GM19043 (cell line): ENCODE results near the gene TRANK1.

Experiments
- ATAC-seq: cut with Tn5 transposase; IDR thresholded peaks from one replicate; pipeline ENCODE4 v1.9.1; 2021; ENCODE audit warnings: low read depth; ENCODE audit not compliant: unreplicated experiment

The TRANK1 gene

DNA sequence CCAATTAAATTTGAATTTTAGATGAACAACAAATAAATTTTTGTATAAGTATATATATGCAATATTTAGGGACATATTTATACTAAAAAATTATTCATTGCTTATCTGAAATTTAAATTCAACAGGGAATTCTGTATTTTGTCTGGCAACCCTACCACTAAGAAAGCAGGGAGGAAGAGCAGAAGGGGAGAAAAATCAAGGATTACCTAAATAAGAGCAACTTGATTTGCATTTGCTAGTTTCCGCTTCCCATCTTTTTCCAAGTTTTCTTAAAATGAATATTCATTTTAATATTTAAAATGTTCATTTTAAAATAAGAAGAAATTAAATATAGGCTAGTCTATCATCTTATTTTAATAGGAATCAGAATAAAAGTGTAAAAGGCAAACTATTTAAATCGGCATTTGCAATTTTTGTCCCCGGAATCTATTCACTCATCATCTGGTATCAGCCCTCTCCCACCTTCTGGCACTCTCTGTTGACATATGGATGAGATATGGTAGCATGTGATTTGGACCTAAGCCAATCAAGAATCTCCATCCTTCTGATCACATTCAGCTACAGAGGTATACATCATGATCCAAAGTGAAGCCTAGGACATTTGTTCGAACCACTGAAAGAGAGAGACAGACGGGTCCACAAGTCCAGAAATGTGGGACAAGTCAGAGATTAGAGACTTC is 82.6 kb downstream of the TRANK1 start:
- ATAC-seq, result no peak

DNA sequence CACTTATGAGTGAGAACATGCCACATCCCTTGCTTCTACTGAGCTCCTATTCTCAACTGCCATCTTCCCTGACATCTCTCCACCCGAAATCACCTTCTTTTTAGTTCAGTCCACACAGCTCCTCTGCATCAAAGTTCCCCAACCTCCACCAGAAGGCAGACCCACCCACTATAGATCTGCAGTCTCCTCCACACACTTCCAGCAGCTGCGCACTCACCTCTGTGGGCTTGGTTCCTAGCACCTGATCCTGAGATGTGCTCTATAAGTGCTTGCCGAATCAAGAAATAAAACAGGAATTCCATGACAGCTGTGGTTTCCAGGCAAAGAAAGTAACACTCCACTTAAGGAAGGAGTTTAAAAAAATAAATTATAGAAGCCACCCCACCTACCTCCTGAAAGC is 85.4 kb downstream of the TRANK1 start:
- ATAC-seq, result no peak

DNA sequence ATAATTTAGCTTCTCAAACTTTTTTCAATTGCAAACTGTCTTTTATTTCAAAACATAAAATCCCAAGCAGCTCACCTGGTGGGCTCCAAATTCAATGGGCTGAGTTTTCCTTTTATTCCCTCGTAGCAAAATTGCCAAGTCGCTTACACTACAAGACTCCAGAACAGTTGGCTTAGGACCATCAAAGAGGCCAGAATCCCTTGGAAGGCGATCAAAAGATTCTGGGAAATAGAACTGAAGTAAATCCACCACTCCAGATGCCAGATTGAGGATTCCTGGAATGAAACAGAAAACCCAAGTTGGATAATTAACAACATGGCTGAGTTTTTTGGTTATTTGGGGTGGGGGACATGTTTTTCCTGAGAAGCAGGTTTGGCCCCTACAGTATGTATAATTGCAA is 92.8 kb downstream of the TRANK1 start:
- no peak for ATAC-seq

DNA sequence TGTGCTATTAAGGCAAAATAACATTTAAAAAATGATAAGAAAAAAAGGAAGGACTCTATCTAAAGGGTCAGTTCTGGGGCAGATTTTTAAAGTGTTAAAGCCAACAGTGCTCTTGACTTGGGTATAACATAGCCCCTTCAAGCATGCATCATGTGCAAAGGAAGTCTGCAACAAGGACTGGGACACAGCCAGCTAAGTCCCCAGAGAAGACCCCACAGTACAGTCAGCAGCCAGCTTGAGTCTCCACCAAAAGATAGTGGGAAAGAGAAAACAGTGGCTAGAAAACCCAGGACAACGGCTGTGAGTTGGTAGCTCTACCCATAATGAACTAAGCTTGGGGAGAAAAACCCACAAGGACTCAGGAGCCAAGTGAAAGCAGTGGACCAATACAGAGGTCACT is 94.1 kb downstream of the TRANK1 start:
- no peak for ATAC-seq

DNA sequence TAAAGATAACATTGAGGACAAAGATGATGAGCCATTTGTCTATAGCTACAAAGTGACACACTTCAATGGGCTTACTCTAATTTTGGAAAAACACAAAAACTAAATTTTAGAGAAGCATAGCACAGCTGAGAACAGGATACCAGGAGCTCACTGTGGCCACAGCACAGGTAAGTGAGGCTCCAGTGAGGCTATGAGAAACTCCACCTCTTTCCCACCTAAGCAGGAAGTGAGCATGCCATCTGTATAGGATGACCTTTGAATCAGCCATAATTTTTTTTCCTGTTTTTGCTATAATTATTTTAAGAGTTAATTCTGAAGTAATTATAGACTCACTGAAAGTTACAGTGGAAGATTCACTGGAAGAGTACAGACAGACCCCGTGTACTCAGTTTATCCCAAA is 98.4 kb downstream of the TRANK1 start:
- ATAC-seq, result no peak

DNA sequence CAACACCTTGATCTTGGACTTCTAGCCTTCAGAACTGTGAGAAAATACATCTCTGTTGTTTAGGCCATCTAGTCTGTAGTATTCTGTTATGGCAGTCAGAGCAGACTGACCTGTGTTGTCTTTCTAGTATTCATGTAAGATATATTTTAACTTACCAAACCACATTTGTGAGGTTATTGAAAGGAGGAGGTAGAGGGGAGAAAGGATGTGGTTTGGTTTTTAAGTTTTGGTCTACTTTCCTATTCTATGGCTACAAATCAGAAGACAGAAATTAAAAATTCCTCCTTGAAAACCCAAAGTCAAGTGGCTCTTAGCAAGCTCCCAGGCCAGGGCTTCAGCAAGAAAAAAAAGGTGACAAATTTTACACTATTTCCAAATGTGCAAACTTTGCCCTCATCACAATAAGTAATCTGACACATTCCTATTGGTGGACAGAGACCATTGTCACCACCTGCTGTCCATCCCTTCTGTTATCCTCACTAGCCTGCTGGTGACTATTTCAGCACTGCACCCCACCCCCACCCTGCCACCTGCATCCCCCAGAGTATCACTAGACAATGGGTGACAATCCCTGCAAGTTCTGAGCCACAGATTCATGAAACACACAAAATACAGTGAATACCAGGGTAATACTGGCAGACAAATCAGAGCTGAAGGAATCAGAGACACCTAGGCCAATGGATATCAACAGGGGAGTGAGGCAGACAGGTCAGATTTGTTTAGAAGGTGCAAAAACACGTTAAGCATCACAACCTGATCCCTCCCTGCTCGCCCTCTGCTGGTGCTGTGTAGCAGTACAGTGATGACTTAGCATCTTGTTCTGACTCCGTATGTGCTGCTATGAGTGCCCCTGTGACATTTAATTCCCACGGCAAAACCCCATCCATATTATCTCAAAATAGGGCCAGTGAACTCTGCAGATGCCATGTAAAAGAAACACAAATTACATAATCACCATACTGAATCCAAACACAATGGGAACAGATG is 101.5 kb downstream of the TRANK1 start:
- ATAC-seq, result peak; percentile 84

DNA sequence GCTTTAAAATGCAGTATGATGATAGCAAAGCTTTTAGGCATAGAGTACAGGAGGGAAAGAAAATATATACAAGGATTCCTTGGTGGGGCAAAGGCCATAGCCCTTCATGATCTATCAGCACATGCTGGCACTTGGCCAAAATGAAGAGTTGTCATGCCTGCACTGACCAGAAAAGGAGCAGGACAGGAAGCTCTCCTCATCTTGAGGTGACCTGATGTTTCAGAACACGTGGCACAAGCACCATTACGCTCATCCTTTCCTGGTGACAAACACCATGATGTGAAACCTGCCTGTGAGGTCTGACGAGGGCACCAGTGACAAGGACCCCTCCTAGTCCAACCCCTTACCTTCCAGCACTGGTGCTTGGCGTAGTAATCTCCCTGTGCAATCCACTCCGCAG is 102.6 kb downstream of the TRANK1 start:
- no peak for ATAC-seq

DNA sequence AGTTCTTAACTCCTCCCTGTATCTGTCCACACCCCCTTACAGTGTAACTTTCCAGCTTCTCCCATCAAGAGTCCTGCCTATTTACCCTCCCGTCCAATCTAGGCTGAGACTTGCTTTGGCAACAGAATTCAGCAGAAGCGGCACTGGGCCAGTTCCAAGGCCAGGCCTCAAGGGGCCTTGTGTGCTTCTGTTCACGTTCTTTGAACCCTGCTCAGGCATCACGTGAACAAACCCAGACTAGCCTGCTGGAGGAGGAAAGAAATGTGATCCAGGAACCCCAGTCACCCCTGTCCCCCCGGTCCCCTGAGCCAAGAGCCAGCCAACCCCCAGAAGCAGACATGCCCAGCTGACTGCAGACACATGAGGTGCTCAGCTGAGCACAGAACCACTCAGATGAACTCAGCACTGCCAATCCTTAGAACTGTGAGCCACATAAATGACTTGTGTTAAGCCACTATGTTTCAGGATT is 104.4 kb downstream of the TRANK1 start:
- ATAC-seq, result no peak

DNA sequence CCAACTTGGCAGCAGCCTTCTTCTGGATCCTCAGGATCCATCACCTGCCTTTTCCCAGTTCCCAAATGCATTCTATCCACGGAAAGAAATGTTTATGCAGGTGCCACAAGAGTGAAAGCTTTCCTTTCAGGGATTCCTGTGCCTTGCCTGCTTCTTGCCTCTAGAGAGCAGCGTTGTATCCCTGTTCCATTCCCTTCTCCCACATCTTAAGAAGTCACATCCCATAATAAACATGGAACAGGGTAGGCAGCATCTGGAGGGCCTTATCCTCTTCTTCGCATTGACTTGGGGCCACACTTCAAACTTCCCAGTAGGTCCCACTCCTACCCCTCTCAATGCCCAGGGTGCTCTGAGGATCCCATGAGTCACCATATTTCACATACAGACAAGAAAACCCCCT is 107.8 kb downstream of the TRANK1 start:
- ATAC-seq, result no peak

DNA sequence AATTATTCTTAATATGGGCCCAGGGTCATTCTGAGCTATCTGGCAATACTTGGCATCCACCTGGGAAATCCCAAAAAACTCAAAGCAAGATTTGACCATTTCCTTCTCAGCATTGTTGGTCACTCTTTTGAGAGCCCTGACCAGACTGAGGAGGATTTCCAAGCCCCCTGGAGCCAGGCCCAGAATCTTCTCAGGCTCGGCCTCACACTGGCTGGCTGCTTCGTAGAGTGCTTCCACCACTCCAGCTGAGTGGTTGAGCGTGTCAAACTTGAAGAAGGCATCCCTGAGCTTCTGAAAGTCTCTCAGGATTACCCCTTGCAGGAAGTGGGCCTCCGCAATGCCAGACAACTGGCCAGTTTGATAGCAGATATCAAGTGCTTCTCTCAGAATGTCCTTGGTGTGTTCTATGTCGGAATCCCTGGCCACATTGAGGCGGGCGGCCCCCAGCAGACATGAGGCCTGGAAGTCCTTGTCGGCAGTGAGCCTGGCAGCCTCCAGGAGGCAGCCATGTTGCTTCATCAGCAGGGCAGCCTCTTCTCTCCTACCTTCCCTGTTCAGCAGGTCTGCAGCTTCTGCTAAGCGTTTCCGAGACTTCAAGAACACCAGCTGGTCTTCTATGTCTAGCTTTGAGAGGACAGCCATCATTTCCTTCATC is 111.6 kb downstream of the TRANK1 start:
- ATAC-seq, result no peak

DNA sequence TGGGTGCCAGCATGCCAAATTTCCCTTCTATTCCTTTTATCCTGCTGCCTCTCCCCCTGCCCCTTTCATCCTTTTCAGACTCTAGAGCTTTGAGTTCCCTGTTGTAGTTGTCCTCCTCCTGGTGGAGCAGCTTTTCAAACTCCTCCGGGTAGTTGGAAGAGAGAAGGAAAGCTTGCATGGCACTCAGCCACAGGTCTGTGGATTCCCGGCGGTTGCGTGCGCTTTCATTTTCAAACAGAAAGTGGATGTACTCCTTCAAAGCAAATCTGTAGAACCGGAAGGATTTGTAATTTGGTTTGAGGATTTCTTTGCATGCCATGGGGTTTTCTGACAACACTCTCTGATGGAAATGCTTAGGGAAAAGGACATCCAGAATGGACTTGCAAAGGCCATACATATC is 112.4 kb downstream of the TRANK1 start:
- ATAC-seq, result no peak

DNA sequence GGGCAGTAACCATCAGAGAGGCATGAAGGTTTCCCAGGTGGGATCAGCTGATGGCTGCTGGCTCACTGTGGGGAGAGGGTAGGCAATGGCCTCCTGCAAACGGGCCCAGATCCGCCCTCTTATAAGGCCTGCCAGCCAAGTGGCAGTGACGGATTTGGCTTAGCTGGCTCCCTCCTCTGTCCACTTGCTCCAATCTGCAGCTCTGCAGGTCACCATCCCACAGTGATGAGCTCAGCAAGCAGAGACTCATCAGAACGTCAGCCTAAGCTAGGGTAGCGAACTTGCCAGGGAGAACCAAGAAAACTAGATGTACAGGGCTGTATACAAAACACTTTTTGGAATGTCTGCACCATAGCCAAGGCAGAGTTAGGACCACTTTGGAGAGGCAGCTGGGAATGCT is 117.7 kb downstream of the TRANK1 start:
- ATAC-seq, result no peak

DNA sequence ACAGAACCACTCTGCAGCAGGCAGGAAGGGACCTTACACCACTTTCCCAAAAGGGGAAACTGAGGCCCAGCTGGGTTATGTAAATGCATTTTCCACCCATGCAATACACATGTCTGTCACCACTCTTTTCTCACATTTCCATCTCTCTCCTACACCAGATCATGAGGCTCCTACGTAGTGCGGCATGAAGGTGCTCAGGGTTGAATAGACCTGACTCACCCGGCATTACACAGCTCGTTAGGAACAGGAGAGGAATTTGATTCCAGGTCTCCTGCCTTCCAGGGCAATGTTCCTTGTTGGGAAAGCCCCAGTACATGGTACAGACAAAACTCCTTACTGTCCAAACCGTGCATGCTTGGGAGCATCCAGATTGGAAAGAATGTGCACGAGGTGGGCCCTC is 118.6 kb downstream of the TRANK1 start:
- no peak for ATAC-seq

DNA sequence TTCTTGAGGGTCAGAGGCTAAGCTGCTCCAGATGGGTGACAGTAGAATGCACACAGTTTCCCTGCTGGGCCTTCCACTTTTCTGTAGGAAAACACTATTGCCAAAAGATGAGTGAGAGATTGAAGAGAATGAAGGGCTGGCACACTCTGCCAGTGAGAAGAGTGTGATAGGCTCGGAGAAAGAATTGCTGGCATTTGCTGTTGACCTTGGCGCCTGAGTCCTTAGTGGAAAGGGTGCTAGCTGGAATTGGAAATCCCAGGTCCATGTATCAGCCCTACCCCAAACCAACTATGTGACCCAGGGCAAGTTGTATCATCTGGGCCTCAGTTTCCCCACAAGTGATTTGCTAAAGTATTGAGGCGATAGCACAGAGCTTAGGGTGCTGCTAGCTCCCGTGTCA is 120.4 kb downstream of the TRANK1 start:
- ATAC-seq, result no peak

DNA sequence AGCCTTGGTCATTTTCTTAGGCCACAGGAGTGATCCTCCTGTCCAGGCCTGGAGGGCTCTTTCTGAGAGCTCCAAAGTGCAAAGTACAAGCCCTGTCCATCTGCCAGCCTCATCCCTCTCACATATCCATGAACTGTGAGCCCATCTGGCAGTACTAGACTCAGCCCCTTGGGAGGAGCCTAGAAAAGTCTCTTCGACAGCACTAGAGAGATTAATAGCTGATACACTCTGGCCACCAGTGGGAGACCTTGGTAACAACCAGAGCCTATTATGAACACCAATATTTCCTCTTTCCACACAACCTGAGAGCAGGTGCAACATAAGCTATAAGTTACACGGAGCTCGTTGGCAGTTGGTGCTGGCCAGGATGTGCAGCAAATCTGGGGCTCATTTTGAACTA is 121.0 kb downstream of the TRANK1 start:
- no peak for ATAC-seq

DNA sequence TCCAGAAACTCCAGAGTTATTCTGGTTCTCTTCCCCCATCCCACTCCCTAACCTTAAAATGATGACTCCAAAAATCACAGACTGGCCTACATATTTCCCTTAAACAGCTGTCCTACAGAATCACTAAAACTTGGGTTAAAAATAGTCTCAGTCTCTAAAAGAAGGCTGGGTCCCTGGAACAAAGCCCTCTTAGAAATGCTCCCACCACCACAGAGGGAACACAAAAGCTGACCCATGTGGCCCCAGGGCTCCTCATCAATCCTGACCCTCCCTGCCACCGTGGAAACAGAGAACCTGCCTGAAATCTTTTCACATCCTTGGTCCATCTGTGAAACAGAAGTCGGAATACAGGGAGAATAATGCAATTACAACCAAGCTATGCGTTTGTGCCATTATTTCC is 124.8 kb downstream of the TRANK1 start:
- ATAC-seq, result no peak

DNA sequence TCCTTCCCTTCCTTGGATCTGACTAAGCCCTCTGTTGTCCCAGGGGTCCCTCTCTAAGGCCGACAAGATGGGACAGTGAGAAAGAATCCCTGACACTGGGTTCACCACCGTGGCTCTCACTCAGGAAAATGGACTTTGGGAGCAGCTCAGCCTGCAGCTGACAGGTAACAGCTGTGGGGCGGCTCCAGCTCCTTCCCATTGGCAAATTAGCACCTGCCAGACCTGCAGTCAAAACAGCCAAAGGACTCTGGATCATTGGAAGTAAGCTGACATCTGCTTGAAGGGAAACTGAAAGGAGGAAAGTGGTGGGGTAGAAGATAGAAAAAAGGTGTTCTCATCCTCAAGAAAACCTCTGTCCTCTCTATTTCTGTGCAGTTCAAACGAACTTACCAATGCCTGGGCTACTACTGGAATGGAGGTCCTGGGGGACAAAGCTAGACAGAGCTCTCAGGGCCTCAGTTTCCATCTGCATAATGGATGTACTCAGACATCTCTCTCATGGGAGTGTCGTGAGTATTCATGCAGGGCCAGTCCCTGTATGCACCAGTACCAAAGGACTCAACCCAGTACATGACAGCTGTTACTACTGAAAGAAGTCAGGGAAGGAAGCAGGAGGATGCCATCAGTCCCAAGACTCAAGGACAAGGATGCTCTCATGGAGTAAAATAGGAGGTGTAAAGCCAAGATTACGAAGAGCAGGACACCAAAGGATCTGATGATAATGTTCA is 126.9 kb downstream of the TRANK1 start:
- no peak for ATAC-seq

DNA sequence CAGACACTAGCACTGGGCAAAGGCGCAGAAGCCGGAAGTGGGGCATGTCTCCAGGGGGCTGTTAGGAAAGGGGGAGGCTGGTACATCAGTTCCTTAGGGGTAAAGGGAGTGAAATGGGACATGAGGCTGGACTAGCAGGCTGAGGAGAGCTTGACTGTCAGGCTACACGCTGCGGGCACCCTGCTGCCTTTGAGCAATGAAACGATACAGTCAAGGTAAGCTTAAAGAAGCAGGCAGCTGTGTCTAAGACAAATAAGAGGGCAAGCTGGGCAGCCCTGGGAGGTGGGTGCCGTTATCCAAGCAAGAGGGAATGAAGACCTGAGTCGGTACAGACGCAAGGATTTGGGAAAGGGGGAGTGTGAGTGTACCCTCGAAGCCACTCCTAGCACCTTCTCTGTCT is 129.5 kb downstream of the TRANK1 start:
- ATAC-seq, result no peak

DNA sequence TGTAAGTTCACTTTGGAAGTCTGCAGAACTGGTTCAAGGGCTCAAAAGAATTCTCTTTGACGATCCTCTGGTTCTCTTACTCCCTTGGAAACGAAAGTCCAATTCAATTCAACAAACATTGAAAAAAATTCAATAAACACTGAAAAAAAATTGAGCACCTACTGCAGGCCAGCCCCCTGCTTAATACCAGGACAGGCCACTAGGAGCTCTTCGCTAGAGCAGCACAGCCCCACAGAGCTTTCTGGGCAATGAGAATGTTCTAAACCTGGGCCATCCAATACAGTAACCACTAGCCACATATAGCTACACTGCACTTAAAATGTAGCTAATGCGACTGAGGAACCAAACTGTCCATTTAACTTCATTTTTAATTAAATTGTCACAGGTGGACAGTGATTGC is 130.1 kb downstream of the TRANK1 start:
- no peak for ATAC-seq

DNA sequence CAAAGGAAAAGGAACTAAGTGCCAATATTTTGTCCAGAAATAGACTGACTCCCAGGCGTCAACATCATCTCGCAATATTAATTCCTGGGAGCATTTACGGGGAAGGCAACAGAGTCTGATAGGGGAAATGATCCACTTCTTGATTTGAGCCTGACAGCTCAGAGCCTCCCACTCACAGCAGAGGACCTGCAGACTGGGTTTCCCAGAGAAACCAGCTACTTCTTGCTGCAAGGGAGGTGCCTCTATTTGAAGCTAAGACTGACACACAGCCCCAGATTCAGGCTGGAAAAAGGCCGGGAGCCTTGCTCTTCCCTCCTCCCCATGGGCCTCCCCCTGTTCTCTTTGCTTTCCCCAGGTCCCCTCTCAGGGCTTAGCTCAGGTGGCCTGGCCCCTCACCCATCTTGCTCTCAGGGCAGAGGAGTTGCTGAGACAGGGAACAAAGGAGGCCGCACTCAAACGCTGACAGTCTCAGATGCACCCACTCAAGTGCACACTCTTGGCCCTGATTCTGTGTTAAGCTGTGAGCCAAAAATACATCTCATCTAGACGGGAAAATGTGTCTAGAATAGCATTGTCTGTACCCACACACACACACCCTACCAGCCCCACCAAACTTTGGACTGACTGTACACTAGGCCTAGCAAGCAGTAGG is 130.7 kb downstream of the TRANK1 start:
- no peak for ATAC-seq
